HG03439 (cell line): ENCODE measurements around the gene ARF3.
A peak's percentile ranks its signal among the peaks of the same experiment; 100 is the strongest.

ENCODE experiments used
- ATAC-seq: cut with Tn5 transposase; IDR thresholded peaks from one replicate; pipeline ENCODE4 v1.9.1; 2021; ENCODE audit warnings: mild to moderate bottlenecking, moderate library complexity; ENCODE audit not compliant: unreplicated experiment

Gene ARF3

GRCh38 chr12:48957141-48958048 lies at the start of gene ARF3:
Gene ARF3 (minus strand): TSS chr12:48957487. CDS start chr12:48941095, 16,392 bp downstream.
- peak; percentile 89 for ATAC-seq

- no peak for ATAC-seq
Observed at GRCh38 chr12:49000346-49000745, 43.1 kb upstream of the ARF3 start.

DNA sequence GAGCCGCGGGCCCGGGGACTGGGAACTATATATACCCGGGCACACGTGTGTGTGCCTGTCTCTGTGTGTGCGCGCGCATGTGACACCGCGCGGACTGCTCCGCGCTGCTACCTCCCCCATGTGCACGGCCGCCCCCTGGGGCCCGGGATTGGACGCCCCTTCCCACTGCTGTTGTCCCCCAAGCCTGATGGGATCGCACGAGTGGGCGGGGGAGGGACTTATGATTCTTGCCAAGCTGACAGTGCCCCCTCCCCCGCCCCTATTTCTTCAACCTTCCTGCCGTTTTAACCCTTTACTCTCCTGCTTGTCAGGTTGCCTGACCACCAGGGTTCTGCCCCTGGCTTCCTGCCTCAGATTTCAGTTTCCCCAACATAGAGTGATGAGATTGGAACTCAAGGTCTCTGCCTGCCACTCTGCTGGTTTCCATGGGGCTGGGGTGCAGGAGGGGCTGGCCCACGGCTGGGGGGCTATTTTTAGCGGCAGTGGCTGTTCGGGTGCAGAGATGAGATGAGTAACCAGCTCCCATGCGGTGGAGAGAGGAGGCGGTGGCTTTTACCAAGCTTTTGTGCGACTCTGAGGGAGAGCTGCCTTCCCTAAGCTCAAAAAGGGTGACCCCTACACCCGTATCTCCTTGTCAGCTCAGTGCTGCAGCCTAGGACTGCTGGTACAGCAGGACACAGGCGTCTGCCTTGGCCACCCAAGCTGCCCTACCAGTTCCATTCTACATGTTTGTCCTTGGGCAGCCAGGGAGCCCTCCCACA lies 42.3 kb upstream of the ARF3 start, which contains the start of gene DDN:
Gene DDN (minus strand): TSS at position 5 of the 761 bp plus-strand sequence. CDS start 88 bp downstream, outside the sequence.
- ATAC-seq, result no peak

- ATAC-seq, result no peak
Observed at GRCh38 chr12:48998497-48999353, 41.4 kb upstream of the ARF3 start.

DNA sequence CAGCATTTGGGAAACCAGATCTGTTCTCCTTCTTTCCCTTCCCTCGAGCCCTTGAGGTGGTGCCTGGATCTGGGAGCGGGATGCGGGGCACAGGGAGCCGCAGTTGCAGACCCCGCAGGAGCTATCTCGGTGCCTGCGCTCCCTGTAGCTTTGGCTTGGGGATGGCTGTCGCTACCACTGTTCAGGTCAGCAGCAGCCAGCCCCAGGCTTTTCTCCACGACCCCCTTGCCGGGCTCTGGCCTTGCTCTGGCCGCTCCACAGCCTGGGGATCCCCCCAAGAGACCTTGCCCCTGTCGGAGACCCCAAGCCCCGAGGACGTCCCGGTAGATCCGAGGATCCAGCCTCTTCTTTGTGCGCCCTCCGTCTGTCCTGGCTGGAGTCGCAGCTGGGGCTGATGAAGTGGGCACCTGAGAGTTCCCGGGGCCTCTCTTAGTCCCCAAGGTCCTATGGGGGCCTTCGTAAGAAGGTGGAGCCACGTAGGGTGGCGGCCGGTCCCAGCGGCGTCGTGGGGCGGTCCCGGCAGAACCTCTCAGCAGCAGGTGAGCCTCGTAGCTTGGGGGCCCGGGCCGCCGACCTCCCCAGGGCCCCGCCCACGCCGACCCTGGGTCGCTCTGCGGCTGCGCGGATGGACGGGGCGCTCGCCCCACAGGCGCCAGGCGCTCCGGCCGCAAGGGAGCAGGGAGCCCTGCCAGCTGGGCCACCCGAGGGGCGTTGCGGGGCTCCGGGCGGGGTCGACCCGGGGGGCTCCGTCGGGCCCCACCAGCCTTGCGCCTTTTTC lies 40.6 kb upstream of the ARF3 start:
- no peak for ATAC-seq

DNA sequence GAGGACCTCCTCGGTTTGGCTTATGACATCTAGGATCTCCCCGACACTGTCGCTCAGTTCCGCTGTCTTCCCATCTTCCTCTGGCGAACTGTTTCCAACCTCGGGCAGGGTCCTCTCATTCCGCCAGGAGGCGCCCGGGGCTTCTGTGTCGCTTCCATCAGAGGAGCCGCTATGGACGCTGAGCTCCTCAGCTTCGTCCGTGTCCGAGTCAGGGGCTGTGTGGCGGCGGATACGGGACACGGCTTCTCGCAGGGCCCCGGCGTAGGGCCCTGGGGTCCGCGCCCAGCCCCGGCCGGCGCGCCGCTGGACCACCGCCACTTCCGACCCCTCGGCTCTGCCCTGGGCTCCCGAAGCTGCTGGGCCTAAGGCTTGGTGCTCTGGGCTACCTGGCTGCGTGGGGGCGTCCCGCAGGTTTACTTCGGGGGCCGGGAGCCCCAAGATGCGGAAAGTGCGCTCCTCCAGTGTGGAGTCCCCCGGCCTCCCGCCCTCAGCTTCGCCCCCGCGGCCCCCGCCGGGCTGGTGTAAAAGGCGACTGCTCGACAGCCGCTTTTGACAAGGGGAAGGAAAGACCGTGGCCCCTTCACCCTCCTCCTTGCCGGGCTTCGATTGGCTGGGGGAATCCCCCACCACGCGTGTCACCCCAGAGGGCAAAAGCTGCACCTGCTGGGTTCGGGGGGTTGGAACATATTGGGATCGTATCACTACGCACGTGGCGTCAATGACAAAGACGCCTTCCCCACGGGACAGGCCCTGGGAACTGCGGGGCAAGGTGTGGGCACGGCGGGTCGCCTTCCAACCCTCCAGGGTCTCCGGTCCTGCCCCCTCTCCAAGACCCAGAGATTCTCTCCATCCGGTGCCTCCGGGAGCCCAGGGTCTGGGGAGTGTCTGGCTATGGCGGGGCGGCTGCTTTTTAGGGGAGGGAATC lies 39.8 kb upstream of the ARF3 start:
- ATAC-seq, result no peak

DNA sequence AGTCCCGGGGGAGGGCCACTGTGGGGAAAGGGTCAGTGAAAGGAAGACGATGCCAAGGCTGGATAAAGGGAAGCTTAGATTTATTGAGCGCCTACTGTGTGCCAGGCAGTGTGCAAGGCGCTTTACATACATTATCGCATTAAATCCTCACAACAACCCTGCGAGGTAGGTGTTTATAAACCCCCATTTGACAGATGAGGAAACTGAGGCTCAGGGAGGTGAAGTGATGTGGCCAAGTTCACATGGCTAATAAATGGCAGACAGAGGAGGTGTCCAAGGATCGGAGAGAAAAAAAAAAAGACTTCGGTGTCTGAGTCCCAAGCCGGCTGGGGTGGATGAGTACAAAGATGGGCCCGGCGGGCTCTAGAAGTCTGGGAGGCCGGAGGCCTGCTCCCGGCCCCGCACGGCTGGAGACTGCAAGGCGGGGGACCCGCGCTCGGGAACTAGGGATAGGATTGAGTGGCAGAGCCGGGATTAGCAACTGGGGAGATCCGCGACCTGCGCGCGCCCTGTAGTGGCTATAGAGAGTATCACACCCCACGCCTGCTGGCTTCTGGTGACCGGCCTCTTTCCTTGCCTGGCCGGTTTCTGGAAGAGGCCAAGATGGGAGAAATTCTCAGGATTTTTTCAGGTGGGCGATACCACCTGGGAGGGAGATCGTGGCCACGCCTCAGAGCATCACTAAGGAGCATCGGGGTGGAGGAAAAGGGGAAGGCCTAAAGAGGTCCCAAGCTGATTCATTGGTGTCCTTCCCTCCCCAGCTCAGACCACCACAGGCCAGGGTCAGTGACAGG lies 38.0 kb upstream of the ARF3 start:
- no peak for ATAC-seq

DNA sequence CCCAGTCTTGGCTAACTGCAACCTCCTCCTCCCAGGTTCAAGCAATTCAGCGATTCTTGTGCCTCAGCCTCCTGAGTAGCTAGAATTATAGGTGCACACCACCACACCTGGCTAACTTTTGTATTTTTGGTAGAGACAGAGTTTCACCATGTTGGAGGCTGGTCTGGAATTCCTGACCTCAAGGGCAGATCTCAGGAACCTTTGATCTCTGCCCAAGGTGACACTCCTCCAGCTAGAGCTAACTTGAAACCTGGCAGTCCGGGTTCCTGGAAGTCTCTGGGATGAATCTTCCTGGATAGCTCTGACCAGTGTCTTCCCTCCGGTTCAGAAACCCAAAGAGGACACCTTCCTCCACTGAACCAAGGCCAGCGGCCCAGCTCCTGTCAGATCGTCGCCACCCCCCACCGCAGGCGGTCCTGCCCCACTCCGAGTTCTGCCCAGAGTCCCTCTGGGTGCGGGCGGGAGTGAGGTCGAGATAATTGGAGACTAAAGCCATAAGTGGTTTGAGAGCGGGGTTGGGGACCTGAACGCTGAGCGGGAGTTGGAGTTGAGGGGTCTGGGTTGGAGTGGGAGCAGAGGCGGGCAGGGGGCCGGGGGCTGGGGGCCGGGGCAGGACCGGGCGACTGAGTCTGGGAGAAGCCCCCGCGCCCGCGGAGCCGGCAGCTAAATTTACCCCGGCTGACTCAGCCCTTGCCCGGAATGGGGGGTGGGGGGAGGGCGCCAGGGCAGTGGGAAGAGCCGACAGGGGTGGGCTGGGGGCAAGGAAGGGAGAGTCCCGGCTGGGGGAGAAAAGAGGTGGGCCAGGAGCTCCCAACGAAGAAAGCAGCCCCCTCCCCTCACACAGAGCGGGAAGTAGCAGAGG lies 37.2 kb upstream of the ARF3 start:
- no peak for ATAC-seq

- ATAC-seq, result no peak
Observed at GRCh38 chr12:48993787-48994186, 36.5 kb upstream of the ARF3 start.

- ATAC-seq, result no peak
Observed at GRCh38 chr12:48991247-48992050, 34.2 kb upstream of the ARF3 start.

DNA sequence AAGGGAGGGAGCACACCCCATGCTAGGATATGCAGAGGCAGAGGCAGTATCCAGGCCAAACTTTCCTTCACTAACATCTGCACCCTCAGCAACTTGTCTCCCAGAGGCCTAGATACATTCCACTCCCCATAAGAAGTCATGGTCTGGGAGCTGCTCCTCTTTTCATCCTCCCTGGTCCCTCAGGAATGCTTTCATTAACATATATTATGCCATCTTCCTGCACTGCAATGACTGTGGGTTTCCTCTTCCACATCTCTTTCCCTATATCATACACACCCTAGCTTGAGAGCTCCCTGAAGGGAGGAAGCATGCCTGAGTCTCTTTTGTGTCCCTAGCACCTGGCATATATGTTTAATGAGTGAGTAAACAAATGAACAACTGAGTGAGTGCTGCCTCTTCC lies 33.3 kb upstream of the ARF3 start:
- no peak for ATAC-seq

DNA sequence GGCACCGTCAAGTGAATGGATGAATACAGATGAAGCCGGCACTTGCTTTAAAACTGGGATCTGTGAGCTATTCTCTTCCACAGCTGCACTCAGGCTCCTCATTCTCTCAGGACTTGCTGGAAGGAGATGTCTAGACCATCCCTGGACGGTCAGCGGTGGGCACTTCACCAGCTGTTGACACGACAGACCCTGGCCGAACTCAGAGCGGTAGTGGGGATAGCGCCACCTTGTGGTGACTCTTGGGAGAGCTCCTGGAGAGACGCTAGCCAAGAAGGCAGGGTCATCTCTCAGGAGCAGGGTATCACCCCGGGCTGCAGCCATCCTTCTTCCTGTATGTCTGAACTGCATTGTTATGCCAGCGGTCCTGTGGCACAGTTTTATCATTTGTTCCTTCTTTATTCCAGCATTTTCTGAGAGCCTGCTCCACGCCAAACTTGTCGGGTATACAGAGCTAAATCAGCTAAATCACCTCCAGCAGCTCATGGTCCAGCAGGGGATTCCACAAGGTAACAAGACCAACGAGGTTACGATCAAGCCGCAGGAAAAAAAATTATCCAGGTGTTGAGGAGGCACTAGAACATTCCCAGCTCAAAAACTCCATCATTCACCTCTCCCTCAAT lies 30.9 kb upstream of the ARF3 start:
- ATAC-seq, result no peak

GRCh38 chr12:48986720-48987291 lies 29.5 kb upstream of the ARF3 start:
- ATAC-seq, result no peak

GRCh38 chr12:48985901-48986300 lies 28.6 kb upstream of the ARF3 start:
- ATAC-seq, result no peak

DNA sequence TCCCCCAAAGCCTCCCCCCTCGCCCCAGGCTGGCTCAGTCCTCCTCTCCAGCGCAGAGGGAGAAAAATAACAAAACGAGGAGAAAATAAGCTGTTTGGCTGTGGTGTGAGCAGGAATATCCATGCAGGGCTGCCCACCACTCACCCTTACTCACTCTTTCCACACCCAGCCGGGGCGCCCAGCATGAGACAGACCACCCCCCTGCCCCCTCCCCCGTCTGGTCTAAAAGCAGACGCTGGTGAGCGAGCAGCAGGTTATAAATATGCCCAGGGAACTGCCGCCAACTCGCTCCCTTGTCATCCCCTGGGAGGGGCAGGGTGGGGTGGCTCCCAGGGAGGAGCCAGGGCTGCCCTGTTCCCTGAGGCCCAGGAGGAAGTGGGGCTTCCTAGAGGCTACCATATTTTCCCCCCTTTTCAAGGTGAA lies 28.2 kb upstream of the ARF3 start:
- ATAC-seq, result no peak
